GM12864 (cell line): Measurements from ENCODE around the gene CASP9.

ENCODE experiments used
- DNase-seq: peaks from one replicate; pipeline ENCODE4 v3.0.0-alpha.2; 2011; ENCODE audit warnings: low read depth
- H3K4me3 ChIP-seq: 2 replicates; pipeline ENCODE4 v1.5.1; 2011; ENCODE audit warnings: mild to moderate bottlenecking, low read depth, low read length, control low read depth
- TF ChIP-seq, protein P1 (sequence below): IDR thresholded peaks from 2 replicates; pipeline ENCODE4 v1.5.1; 2011; ENCODE audit warnings: low read depth, mild to moderate bottlenecking, moderate library complexity, low read length, control low read depth, inconsistent platforms; ENCODE audit errors: missing control alignments

Gene CASP9

DNA sequence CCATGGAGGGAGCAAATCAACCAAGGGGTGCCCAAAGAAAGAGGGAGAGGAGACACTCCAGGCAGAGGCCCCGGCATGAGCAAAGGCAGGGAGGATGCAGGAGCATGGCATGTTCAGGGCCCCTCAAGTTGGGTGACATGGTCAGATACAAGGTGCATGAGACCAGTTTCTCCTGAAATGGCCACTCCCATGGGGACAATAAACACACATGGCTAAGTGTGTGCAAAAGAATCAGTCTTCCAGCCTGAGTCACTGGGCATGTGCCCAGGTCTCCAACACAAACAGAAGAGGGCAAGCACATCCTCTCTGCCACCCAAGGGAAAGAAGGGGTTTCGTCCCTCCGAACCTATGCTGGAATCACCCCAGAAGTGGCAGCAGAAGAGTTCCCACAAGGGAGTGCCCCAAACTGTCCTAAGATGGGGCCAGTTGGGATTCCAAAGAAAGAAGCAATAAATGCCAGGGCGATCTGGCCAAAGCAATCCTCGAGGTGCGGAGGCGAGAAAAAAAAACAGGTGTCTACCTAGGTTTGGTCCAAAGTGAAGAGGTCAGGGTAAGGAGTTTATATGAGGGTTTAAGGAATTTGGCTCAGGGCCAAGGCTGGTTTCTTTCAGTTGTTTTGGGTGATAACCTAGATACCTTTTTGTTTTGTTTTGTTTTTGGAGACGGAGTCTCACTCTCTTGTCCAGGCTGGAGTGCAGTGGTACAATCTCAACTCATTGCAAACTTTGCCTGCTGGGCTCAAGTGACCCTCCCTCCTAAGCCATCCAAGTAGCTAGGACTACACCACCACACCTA is 13.2 kb downstream of the CASP9 start:
- no peak overlapping the region for H3K4me3 ChIP-seq

DNA sequence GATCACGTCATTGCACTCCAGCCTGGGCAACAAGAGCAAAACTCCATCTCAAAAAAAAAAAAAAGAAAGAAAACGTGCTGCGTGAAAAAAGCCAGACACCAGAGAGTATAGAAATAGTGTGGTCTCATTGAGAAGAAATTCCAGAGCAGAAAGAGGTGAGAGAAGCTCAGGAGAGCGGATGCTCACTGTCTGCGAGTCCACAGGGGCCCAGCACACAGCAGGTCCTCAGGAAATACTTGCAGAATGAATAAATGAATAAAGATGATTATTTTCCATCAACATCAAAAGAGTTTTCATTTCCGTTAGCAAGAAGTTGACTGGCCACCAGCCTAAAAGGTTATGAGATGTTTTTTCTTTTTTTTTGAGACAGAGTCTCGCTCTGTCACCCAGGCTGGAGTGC is 14.4 kb downstream of the CASP9 start:
- no peak for DNase-seq
- TF ChIP-seq, protein P1, sequence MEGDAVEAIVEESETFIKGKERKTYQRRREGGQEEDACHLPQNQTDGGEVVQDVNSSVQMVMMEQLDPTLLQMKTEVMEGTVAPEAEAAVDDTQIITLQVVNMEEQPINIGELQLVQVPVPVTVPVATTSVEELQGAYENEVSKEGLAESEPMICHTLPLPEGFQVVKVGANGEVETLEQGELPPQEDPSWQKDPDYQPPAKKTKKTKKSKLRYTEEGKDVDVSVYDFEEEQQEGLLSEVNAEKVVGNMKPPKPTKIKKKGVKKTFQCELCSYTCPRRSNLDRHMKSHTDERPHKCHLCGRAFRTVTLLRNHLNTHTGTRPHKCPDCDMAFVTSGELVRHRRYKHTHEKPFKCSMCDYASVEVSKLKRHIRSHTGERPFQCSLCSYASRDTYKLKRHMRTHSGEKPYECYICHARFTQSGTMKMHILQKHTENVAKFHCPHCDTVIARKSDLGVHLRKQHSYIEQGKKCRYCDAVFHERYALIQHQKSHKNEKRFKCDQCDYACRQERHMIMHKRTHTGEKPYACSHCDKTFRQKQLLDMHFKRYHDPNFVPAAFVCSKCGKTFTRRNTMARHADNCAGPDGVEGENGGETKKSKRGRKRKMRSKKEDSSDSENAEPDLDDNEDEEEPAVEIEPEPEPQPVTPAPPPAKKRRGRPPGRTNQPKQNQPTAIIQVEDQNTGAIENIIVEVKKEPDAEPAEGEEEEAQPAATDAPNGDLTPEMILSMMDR: no peak
- no peak overlapping the region for H3K4me3 ChIP-seq

More for the DNA sequence above, 13.2 kb downstream of the CASP9 start:
- DNase-seq: no peak
- TF ChIP-seq, protein P1: no peak

DNA sequence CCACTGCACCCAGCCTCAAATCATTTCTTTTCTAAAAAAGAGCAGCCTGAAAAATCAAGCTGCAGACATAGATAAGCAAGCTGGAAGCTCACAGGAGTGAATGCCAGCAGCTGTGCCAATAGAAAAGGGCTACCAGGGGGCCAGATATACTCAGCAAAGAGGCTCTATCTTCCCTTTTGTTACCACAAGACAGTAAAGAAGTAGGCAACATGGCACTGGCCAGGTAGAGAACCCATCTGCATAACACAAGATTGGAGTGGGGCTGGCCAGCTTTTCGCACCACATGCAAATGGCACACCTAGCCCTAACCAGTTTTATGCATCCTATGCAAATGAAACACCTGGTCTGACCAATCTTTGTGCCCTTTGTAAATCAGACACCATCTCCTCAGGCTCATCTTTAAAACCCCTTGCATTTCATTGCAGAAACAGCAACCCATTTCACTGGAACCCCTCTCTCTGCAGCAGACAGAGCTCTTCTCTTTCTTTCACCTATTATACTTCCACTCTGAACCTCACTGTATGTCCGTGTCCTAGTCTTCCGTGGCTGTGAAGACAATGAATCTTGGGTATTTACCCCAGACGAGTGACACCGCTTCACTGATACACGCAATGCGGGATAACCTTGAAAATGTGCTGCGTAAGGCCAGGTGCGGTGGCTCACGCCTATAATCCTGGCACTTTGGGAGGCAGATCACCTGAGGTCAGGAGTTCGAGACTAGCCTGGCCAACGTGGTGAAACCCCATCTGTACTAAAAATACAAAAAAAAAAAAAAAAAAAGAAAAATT is 15.1 kb downstream of the CASP9 start:
- no peak overlapping the region for H3K4me3 ChIP-seq
- TF ChIP-seq, protein P1: no peak
- DNase-seq: no peak

DNA sequence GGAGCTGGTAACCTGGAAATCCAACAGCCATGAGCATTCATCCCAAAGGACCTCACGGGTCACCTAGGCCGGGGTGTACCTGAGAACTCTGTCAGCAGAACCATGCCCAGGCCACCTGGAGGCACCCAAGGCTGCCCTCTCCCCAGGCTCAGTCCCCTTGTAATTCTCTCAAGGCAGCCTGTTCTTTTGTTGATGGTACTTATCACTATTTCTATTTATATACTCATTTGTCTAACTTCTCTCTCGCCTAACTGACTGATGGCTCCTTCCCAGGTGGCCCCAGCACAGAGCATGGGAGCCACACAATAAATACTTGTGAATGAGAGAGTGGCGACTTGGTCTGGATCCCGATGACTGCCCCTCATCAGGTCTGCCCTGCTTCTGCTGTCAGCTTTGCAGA is 16.7 kb downstream of the CASP9 start:
- TF ChIP-seq, protein P1: no peak
- no peak overlapping the region for H3K4me3 ChIP-seq
- DNase-seq: no peak

DNA sequence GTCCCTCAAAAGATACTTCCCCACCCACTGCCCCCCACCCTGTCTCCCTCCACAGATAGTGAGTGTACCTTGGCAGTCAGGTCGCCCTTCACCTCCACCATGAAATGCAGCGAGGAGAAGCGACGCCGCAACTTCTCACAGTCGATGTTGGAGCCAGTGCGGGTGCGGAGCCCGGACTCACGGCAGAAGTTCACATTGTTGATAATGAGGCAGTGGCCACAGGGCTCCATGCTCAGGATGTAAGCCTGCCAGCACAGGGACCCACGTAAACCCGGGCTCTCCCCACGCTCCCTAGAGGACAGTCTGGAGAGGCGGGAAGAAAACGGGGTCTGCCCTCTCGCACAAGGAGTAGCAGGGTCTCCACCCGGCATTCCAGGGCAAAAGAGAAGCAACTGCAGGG is 17.2 kb downstream of the CASP9 start:
- TF ChIP-seq, protein P1: no peak
- H3K4me3 ChIP-seq: no peak overlapping the region
- DNase-seq: no peak

DNA sequence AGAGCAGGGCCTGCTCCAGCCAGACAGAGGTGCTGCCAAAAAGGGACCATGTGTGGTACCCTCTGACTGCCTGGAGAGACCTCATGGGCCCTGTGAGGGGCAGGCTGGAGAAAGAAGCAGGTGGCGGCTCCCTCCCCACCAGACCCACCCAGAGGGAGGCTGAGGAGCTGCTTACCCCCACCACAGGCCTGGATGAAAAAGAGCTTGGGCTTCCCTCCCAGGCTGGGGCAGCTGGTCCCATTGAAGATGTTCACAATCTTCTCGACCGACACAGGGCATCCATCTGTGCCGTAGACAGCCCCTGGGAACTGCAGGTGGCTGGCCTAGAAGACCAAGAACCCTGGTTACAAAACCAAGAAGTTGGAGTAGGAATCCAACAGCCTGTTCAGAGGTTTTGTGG is 19.6 kb downstream of the CASP9 start:
- TF ChIP-seq, protein P1: no peak
- no peak overlapping the region for H3K4me3 ChIP-seq
- DNase-seq: no peak
